Bronchial epithelial cell (primary cell): ENCODE measurements around the gene RIN2. TPM values are rescaled to one million over a fixed set of nuclear protein-coding genes. Genes with fewer than 3 reads are reported as not detected.

Source experiments
- DNase-seq: peaks from one replicate; pipeline ENCODE4 v3.0.0-alpha.2; 2010; ENCODE audit warnings: low read depth
- FAIRE-seq: peaks from 2 replicates; lab custom pipeline; 2011; peaks lifted over from hg19 to GRCh38; lab: Jason Lieb, UNC
- H3K27me3 ChIP-seq: 2 replicates; pipeline ENCODE4 v1.5.1; 2011; ENCODE audit warnings: low read length; ENCODE audit not compliant: control insufficient read depth, insufficient read depth
- H3K36me3 ChIP-seq: 2 replicates; pipeline ENCODE4 v1.5.1; 2011; ENCODE audit warnings: low read length; ENCODE audit not compliant: control insufficient read depth, insufficient read depth
- H3K4me3 ChIP-seq: 2 replicates; pipeline ENCODE4 v1.5.1; 2011; ENCODE audit warnings: mild to moderate bottlenecking, low read depth, low read length, control low read depth
- CTCF ChIP-seq: IDR thresholded peaks from 2 replicates; pipeline ENCODE4 v1.5.1; 2011; ENCODE audit warnings: mild to moderate bottlenecking, moderate library complexity, low read length, control low read depth, inconsistent platforms; ENCODE audit not compliant: insufficient read depth, severe bottlenecking
- total RNA-seq: library from RNA; depleted of rRNA; stranded (reverse); fragments of >200 nt; gene quantifications from 2 replicates; pipeline ENCODE4 v1.2.1, GENCODE V29; 2014

RIN2 gene
- total RNA-seq, result 41.1 and 45.8 TPM in 2 replicates

DNA sequence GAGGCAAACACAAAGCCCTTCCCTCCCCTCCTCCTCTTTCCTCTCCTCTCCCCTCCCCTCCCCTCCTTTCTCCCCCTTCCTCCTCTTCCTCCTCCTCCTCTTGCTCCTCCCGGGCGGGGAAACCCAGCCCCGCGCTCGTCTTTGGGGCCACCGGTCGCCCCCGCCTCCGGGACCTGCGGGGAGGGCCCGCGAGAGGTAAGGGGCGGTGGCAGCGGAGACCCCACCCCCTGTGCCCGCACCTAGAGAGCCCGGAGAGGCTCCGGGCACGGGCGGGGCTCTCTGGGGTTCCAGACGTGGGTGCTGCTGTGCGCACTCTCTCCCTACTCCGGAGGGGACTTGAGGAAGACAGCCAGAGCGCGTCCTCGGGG lies at the start of gene RIN2:
RIN2 (plus strand) TSS at position 126 of the 368 bp plus-strand sequence. CDS start 131,344 bp downstream, outside the sequence.
- Histone ChIP-seq H3K4me3 (peak within 1 kb of the TSS; percentile 57), H3K36me3 (no peaks in the 10 kb centered on the region), H3K27me3 (no peaks in the 10 kb centered on the region)
- TF ChIP-seq CTCF, result no peak
- FAIRE-seq (no peak), DNase-seq (no peak)

GRCh38 chr20:19709635-19710335 lies 48.3 kb upstream of the RIN2 start:
- H3K36me3 ChIP-seq, result no peaks in the 10 kb centered on the region
- FAIRE-seq, result no peak
- DNase-seq, result no peak
- no peak overlapping the region for H3K4me3 ChIP-seq
- no peak for TF ChIP-seq CTCF
- H3K27me3 ChIP-seq, result peaks cover 3% of the 10 kb centered on the region

GRCh38 chr20:19710336-19711120 lies 47.5 kb upstream of the RIN2 start:
- Histone ChIP-seq H3K36me3 (no peaks in the 10 kb centered on the region), H3K4me3 (no peak overlapping the region), H3K27me3 (peaks cover 3% of the 10 kb centered on the region)
- DNase-seq (no peak), FAIRE-seq (peak; percentile 89)
- TF ChIP-seq CTCF, result no peak

DNA sequence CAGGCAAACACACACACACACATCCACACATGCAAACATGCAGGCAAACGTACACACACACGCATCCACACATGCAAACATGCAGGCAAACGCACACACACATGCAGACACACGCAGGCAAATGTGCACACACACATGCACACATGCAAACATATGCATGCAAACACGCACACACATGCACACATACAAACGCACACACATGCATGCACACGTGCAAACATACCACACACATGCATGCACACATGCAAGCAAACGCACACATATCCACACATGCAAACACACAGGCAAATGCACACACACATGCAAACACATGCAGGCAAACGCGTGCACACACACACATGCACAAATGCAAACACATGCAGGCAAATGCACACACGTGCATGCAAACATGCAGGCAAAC lies 46.9 kb upstream of the RIN2 start:
- TF ChIP-seq CTCF, result no peak
- peak; percentile 98 for FAIRE-seq
- DNase-seq, result no peak
- peaks cover 2% of the 10 kb centered on the region for H3K27me3 ChIP-seq
- no peaks in the 10 kb centered on the region for H3K36me3 ChIP-seq
- no peak overlapping the region for H3K4me3 ChIP-seq

DNA sequence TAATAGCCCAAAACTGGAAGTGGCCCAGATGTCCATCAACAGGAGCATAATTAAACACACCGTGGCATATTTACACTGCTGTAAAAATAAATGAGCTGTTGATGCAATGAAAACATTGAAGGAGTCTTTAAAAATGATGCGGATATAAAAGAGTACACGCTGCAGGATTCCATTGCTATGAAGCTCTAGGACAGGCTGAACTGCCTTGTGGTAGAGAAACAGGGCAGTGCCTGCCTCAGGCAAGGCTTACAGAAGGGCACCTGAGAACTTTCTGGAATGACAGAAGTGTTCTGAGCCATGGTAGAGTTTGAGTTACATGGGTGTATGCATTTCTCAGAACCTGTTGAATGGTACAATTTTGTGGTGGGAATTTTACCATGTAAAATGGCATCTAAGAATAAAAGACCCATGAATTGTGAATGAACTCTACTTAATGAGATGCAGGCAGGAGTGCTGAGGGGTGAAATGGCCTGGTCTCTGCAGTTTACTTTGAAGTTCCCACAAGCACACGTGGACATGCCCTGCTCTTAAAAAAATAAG lies 45.3 kb upstream of the RIN2 start:
- Histone ChIP-seq H3K27me3 (peaks cover 2% of the 10 kb centered on the region), H3K36me3 (no peaks in the 10 kb centered on the region), H3K4me3 (no peak overlapping the region)
- TF ChIP-seq CTCF, result no peak
- FAIRE-seq, result peak; percentile 88
- DNase-seq, result peak; percentile 47
